IMR-90 (cell line): ENCODE results near the gene USP20. TPM values are rescaled to one million over a fixed set of nuclear protein-coding genes. Genes with fewer than 3 reads are reported as not detected.

Source experiments
- ATAC-seq: fragments of 200-7000 bp; cut with Tn5 transposase; 2 replicates; pipeline ENCODE4 v1.9.1; 2020; ENCODE audit warnings: low read depth, mild to moderate bottlenecking, moderate library complexity
- BruUV-seq: library from RNA; stranded (reverse); fragments of 400-500 nt; replicated peaks from 2 replicates; lab custom pipeline; 2021; lab: Mats Ljungman, UMichigan
- CTCF ChIA-PET: fragments of 300-600 bp; formaldehyde crosslinking; extraction: SDS; loops from one replicate; lab custom pipeline; 2021; ENCODE audit warnings: antibody characterized with exemption; lab: Yijun Ruan, JAX
- POLR2A ChIA-PET: fragments of 300-600 bp; sonication (Branson Sonifier 250); formaldehyde crosslinking; loops from one replicate; lab custom pipeline; 2022; ENCODE audit warnings: antibody characterized with exemption; ENCODE audit not compliant: unreplicated experiment; lab: Charles Lee
- DNase-seq: peaks from one replicate; pipeline ENCODE4 v3.0.0; 2013
- H2AFZ ChIP-seq: replicated peaks from 2 replicates; pipeline ENCODE3; 2013; ENCODE audit warnings: low read length, mild to moderate bottlenecking; ENCODE audit not compliant: poor library complexity
- H2AK5ac ChIP-seq: 2 replicates; pipeline ENCODE4 v1.6.1; 2013; ENCODE audit warnings: low read depth, low read length, inconsistent platforms
- H2AK9ac ChIP-seq: replicated peaks from 2 replicates; pipeline ENCODE3; 2013; ENCODE audit warnings: mild to moderate bottlenecking, low read depth, low read length, moderate library complexity; ENCODE audit not compliant: poor library complexity
- H2BK120ac ChIP-seq: 2 replicates; pipeline ENCODE4 v1.6.1; 2013; ENCODE audit warnings: low read depth, low read length, inconsistent platforms
- H2BK15ac ChIP-seq: 3 replicates; pipeline ENCODE4 v1.6.1; 2013; ENCODE audit warnings: low read depth, low read length, inconsistent platforms
- H2BK20ac ChIP-seq: 2 replicates; pipeline ENCODE4 v1.6.1; 2013; ENCODE audit warnings: low read depth, mild to moderate bottlenecking, inconsistent platforms, low read length, moderate library complexity
- H2BK5ac ChIP-seq: 2 replicates; pipeline ENCODE4 v1.6.1; 2013; ENCODE audit warnings: mild to moderate bottlenecking, low read depth, low read length, inconsistent platforms; ENCODE audit not compliant: poor library complexity, severe bottlenecking
- H3K14ac ChIP-seq: replicated peaks from 2 replicates; pipeline ENCODE4 v1.6.1; 2013; ENCODE audit warnings: low read depth, low read length, inconsistent platforms
- H3K18ac ChIP-seq: 2 replicates; pipeline ENCODE4 v1.6.1; 2013; ENCODE audit warnings: low read depth, low read length, control low read depth
- H3K23ac ChIP-seq: 2 replicates; pipeline ENCODE4 v1.6.1; 2013; ENCODE audit warnings: low read depth, low read length, inconsistent platforms
- H3K27ac ChIP-seq: 2 replicates; pipeline ENCODE4 v1.5.1; 2013; ENCODE audit warnings: mild to moderate bottlenecking, control low read depth, low read length; ENCODE audit not compliant: insufficient read depth
- H3K27me3 ChIP-seq: 2 replicates; pipeline ENCODE4 v1.6.1; 2013; ENCODE audit warnings: low read length; ENCODE audit not compliant: control insufficient read depth, insufficient read depth
- H3K36me3 ChIP-seq: 2 replicates; pipeline ENCODE4 v1.6.1; 2013; ENCODE audit warnings: low read length, mixed read lengths; ENCODE audit not compliant: control insufficient read depth, insufficient read depth
- H3K4ac ChIP-seq: 2 replicates; pipeline ENCODE4 v1.6.1; 2013; ENCODE audit warnings: low read depth, low read length, inconsistent platforms
- H3K4me1 ChIP-seq: 2 replicates; pipeline ENCODE4 v1.6.1; 2013; ENCODE audit warnings: low read length, mixed read lengths; ENCODE audit not compliant: control insufficient read depth, insufficient read depth
- H3K4me2 ChIP-seq: 2 replicates; pipeline ENCODE4 v1.6.1; 2013; ENCODE audit warnings: low read depth, mild to moderate bottlenecking, control low read depth, low read length, moderate library complexity
- H3K4me3 ChIP-seq: 2 replicates; pipeline ENCODE4 v1.5.1; 2013; ENCODE audit warnings: low read depth, mild to moderate bottlenecking, control low read depth, low read length, moderate library complexity; ENCODE audit not compliant: insufficient read depth
- H3K56ac ChIP-seq: 2 replicates; pipeline ENCODE4 v1.6.1; 2013; ENCODE audit warnings: low read length, inconsistent platforms; ENCODE audit not compliant: insufficient read depth; ENCODE audit errors: extremely low read depth
- H3K79me1 ChIP-seq, 2 experiments: 2 replicates each; pipeline ENCODE4 v1.6.1; 2013; ENCODE audit warnings: low read length in 2 of 2, inconsistent platforms in 1 of 2, low read depth in 1 of 2
- H3K9ac ChIP-seq: 2 replicates; pipeline ENCODE4 v1.6.1; 2013; ENCODE audit warnings: low read depth, low read length, control low read depth
- H3K9me1 ChIP-seq: 2 replicates; pipeline ENCODE4 v1.6.1; 2013; ENCODE audit warnings: low read length, inconsistent platforms; ENCODE audit not compliant: insufficient read depth
- H3K9me3 ChIP-seq: 2 replicates; pipeline ENCODE4 v1.6.1; 2013; ENCODE audit warnings: low read length; ENCODE audit not compliant: control insufficient read depth, insufficient read depth
- H4K20me1 ChIP-seq: 2 replicates; pipeline ENCODE4 v1.6.1; 2013; ENCODE audit warnings: low read length, inconsistent platforms; ENCODE audit not compliant: insufficient read depth
- H4K5ac ChIP-seq: 2 replicates; pipeline ENCODE4 v1.6.1; 2013; ENCODE audit warnings: mild to moderate bottlenecking, low read depth, low read length, control low read depth
- H4K8ac ChIP-seq, 2 experiments: 2 replicates each; pipeline ENCODE4 v1.6.1; 2013; ENCODE audit warnings: low read depth in 2 of 2, low read length in 2 of 2, control low read depth in 1 of 2, inconsistent platforms in 1 of 2
- H4K91ac ChIP-seq: 2 replicates; pipeline ENCODE4 v1.6.1; 2013; ENCODE audit warnings: low read depth, low read length, inconsistent platforms; ENCODE audit not compliant: insufficient read depth
- BHLHE40 ChIP-seq: fragments of 150-350 bp; IDR thresholded peaks from 2 replicates; pipeline ENCODE4 v1.6.1; 2016; ENCODE audit warnings: mild to moderate bottlenecking, low read depth, low read length
- CEBPB ChIP-seq: IDR thresholded peaks from 2 replicates; pipeline ENCODE4 v1.6.1; 2012; ENCODE audit warnings: low read depth, low read length, improper control_type of control experiment
- FOS ChIP-seq: fragments of 150-350 bp; IDR thresholded peaks from 2 replicates; pipeline ENCODE4 v1.6.1; 2016; ENCODE audit warnings: low read depth, low read length
- MAFK ChIP-seq: IDR thresholded peaks from 2 replicates; pipeline ENCODE4 v1.6.1; 2012; ENCODE audit warnings: low read depth, low read length, improper control_type of control experiment
- MAZ ChIP-seq: IDR thresholded peaks from 2 replicates; pipeline ENCODE4 v1.6.1; 2012; ENCODE audit warnings: low read depth, mild to moderate bottlenecking, low read length, improper control_type of control experiment, moderate library complexity, borderline replicate concordance
- MXI1 ChIP-seq: IDR thresholded peaks from 2 replicates; pipeline ENCODE4 v1.6.1; 2012; ENCODE audit warnings: low read depth, mild to moderate bottlenecking, low read length, moderate library complexity, borderline replicate concordance
- NFE2L2 ChIP-seq: fragments of 150-350 bp; IDR thresholded peaks from 2 replicates; pipeline ENCODE4 v1.6.1; 2016; ENCODE audit warnings: low read depth, mild to moderate bottlenecking, low read length
- POLR2A ChIP-seq: IDR thresholded peaks from 2 replicates; pipeline ENCODE4 v1.6.1; 2012; ENCODE audit warnings: mild to moderate bottlenecking, low read depth, low read length
- RAD21 ChIP-seq: IDR thresholded peaks from 2 replicates; pipeline ENCODE4 v1.6.1; 2012; ENCODE audit warnings: low read length, improper control_type of control experiment
- RFX5 ChIP-seq: IDR thresholded peaks from 2 replicates; pipeline ENCODE4 v1.8.0; 2012; ENCODE audit warnings: low read depth, mild to moderate bottlenecking, low read length, moderate library complexity
- SMC3 ChIP-seq: fragments of 150-350 bp; IDR thresholded peaks from 2 replicates; pipeline ENCODE4 v1.6.1; 2016; ENCODE audit warnings: low read depth, mild to moderate bottlenecking, antibody characterized with exemption, low read length, moderate library complexity
- WGBS, 2 experiments: methylation state at CpG; one replicate each; pipeline versions ENCODE4 v1.1.5 to v1.1.7; 2013; ENCODE audit warnings: missing lambda C conversion rate in 2 of 2; ENCODE audit not compliant: insufficient read length in 1 of 2; ENCODE audit errors: extremely low coverage in 2 of 2; 5-methylcytosine and 5-hydroxymethylcytosine counted together
- dilution Hi-C: fragments of 300-500 bp; cut with HindIII; formaldehyde crosslinking; loops from one replicate; pipeline ENCODE4 v1.14.3; 2018; ENCODE audit warnings: low sequenced_read_pairs; ENCODE audit not compliant: unreplicated experiment
- in situ Hi-C: fragments of 300-500 bp; cut with MboI; formaldehyde crosslinking; loops from 3 replicates; pipeline ENCODE4 v1.14.3; 2019; ENCODE audit warnings: low sequenced_read_pairs, inconsistent platforms, mixed read lengths
- intact Hi-C: fragments of 100-400 bp; cut with micrococcal nuclease; formaldehyde crosslinking; loops from 2 replicates; pipeline ENCODE4 v1.10.0; 2022
- polyA plus RNA-seq, 3 experiments: library from polyadenylated mRNA; depleted of rRNA; stranded (reverse); fragments of >200 nt; gene quantifications; 2 replicates each; pipeline ENCODE4 v1.2.3, GENCODE V29; 2012; ENCODE audit warnings: low replicate concordance in 1 of 3
- total RNA-seq: library from RNA; depleted of rRNA; stranded (reverse); fragments of >200 nt; gene quantifications from 2 replicates; pipeline ENCODE4 v1.2.3, GENCODE V29; 2012
- TF ChIP-seq, protein P1 (sequence below): fragments of 150-350 bp; IDR thresholded peaks from 2 replicates; pipeline ENCODE4 v1.6.1; 2017; ENCODE audit warnings: mild to moderate bottlenecking, antibody characterized with exemption, low read length, low read depth
- TF ChIP-seq, protein P2 (sequence below): conservative IDR thresholded peaks from 2 replicates; pipeline ENCODE4 v1.5.1; 2012; ENCODE audit warnings: mild to moderate bottlenecking, low read depth, low read length, improper control_type of control experiment

Gene USP20
- total and polyA plus RNA-seq, 2 of the 4 experiments (the other 2 are of a cell fraction), result 3.8 to 21.6 TPM

DNA sequence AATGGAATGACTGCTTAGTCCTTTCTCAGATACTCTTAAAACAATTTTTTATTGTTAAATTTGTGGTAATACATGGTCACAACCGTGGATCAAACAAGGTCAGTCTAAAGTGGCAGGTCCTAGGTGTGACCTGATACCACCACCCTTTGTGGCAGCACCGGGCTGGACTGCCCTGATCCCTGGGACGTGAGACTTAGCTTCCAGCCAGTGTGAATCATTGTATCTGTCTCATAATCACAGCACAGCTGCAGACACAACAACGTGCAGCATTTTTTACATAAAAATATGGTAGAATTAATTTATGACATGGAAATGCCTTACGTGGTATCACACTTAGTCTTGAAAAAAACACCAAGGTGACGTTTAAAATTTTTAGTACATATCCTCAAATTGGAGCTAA lies 24.5 kb upstream of the USP20 start:
- no peak overlapping the region for H3K23ac ChIP-seq
- H4K91ac ChIP-seq, result no peak overlapping the region
- dilution Hi-C loops, result no loop called here
- H3K9me3 ChIP-seq, result no peaks in the 10 kb centered on the region
- no peaks in the 10 kb centered on the region for H3K27me3 ChIP-seq
- peaks cover 13 to 47% of the 10 kb centered on the region in 2 experiments for H3K79me1 ChIP-seq
- no peak overlapping the region for H3K56ac ChIP-seq
- no peak overlapping the region for H2AK5ac ChIP-seq
- no peak overlapping the region for H2BK20ac ChIP-seq
- DNase-seq (no peak), ATAC-seq (no peak; the same call in 1 of the 2 replicates)
- H2BK5ac ChIP-seq, result no peak overlapping the region
- H3K9me1 ChIP-seq, result no peaks in the 10 kb centered on the region; the same call in 1 of the 2 replicates
- no peak overlapping the region for H2AFZ ChIP-seq
- intact Hi-C loops, result no loop called here
- H3K4me3 ChIP-seq, result no peak overlapping the region
- H2AK9ac ChIP-seq, result no peak overlapping the region
- no peak for TF ChIP-seq CEBPB
- TF ChIP-seq, protein P1, sequence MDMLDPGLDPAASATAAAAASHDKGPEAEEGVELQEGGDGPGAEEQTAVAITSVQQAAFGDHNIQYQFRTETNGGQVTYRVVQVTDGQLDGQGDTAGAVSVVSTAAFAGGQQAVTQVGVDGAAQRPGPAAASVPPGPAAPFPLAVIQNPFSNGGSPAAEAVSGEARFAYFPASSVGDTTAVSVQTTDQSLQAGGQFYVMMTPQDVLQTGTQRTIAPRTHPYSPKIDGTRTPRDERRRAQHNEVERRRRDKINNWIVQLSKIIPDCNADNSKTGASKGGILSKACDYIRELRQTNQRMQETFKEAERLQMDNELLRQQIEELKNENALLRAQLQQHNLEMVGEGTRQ, result no peak
- no peak for TF ChIP-seq POLR2A
- TF ChIP-seq BHLHE40, result no peak
- no peak for TF ChIP-seq SMC3
- TF ChIP-seq FOS, result no peak
- no peak for TF ChIP-seq MXI1
- TF ChIP-seq NFE2L2, result no peak
- no peak for TF ChIP-seq RAD21
- TF ChIP-seq, protein P2, sequence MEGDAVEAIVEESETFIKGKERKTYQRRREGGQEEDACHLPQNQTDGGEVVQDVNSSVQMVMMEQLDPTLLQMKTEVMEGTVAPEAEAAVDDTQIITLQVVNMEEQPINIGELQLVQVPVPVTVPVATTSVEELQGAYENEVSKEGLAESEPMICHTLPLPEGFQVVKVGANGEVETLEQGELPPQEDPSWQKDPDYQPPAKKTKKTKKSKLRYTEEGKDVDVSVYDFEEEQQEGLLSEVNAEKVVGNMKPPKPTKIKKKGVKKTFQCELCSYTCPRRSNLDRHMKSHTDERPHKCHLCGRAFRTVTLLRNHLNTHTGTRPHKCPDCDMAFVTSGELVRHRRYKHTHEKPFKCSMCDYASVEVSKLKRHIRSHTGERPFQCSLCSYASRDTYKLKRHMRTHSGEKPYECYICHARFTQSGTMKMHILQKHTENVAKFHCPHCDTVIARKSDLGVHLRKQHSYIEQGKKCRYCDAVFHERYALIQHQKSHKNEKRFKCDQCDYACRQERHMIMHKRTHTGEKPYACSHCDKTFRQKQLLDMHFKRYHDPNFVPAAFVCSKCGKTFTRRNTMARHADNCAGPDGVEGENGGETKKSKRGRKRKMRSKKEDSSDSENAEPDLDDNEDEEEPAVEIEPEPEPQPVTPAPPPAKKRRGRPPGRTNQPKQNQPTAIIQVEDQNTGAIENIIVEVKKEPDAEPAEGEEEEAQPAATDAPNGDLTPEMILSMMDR, result no peak
- no peak for TF ChIP-seq MAZ
- TF ChIP-seq RFX5, result no peak
- TF ChIP-seq MAFK, result no peak
- H3K4me2 ChIP-seq, result no peak overlapping the region
- no peak overlapping the region for H4K5ac ChIP-seq
- no peak overlapping the region for H2BK15ac ChIP-seq
- POLR2A ChIA-PET, result no interaction called here
- H3K4ac ChIP-seq, result no peak overlapping the region
- CTCF ChIA-PET, result no interaction called here
- no peaks in the 10 kb centered on the region; the same call in 1 of the 2 replicates for H3K4me1 ChIP-seq
- no peak overlapping the region for H3K27ac ChIP-seq
- peaks cover 45% of the 10 kb centered on the region for H3K36me3 ChIP-seq
- WGBS, 2 experiments, result 80% methylated on average over 1 of the region's 6 CpGs; no CpG with 5 or more reads in 1 of the 2 experiments
- peaks cover 11% of the 10 kb centered on the region; the same call in 1 of the 2 replicates for H4K20me1 ChIP-seq
- in situ Hi-C loops, result no loop called here
- no peak overlapping the region for H4K8ac ChIP-seq
- H3K9ac ChIP-seq, result no peak overlapping the region
- no peak overlapping the region for H3K18ac ChIP-seq
- H2BK120ac ChIP-seq, result no peak overlapping the region
- no peak overlapping the region for H3K14ac ChIP-seq
- no TSS peak for BruUV-seq
